HepG2 (cell line): ENCODE data around the gene C2orf80. TPM values are rescaled to one million over a fixed set of nuclear protein-coding genes. Genes with fewer than 3 reads are reported as not detected.
A peak's percentile ranks its signal among the peaks of the same experiment; 100 is the strongest.
"Not testable (repeated sequence)": the region's sequence is repeated elsewhere in the genome, so short reads cannot be mapped to it uniquely, and the experiment has no call there.

ENCODE experiments used
- ATAC-seq: fragments of 200-7000 bp; cut with Tn5 transposase; 3 replicates; pipeline ENCODE4 v1.9.1; 2020; ENCODE audit warnings: mild to moderate bottlenecking, moderate library complexity
- BruUV-seq: library from RNA; stranded (reverse); fragments of 400-500 nt; replicated peaks from 2 replicates; lab custom pipeline; 2021; lab: Mats Ljungman, UMichigan
- CTCF ChIA-PET: fragments of 300-600 bp; formaldehyde crosslinking; extraction: SDS; loops from one replicate; lab custom pipeline; 2021; ENCODE audit warnings: low total read pairs, inconsistent platforms, low intra/inter-chr PET ratio; lab: Yijun Ruan, JAX
- POLR2A ChIA-PET: fragments of 350-600 bp; sonication (Branson Sonifier 250); formaldehyde crosslinking; loops from one replicate; lab custom pipeline; 2020; ENCODE audit warnings: antibody characterized with exemption, inconsistent platforms; lab: Yijun Ruan, JAX
- DNase-seq: peaks from one replicate; pipeline ENCODE4 v3.0.0-alpha.2; 2015; ENCODE audit warnings: low spot score
- FAIRE-seq: peaks from 3 replicates; lab custom pipeline; 2011; peaks lifted over from hg19 to GRCh38; lab: Jason Lieb, UNC
- H2AFZ ChIP-seq: one replicate; pipeline ENCODE4 v1.6.1; 2011; ENCODE audit warnings: low read length, inconsistent platforms
- H3K27ac ChIP-seq: fragments of 300-600 bp; 3 replicates; pipeline ENCODE4 v1.8.0; 2011; ENCODE audit warnings: mixed run types, mild to moderate bottlenecking, mixed read lengths, low read length, inconsistent platforms; ENCODE audit not compliant: insufficient read depth; ENCODE audit errors: extremely low read length
- H3K27me3 ChIP-seq, 2 experiments: fragments of 200-600 bp in 1 of 2; 2 replicates in 1 of 2; 3 replicates in 1 of 2; pipeline versions ENCODE4 v1.6.0 to v1.8.0; 2011; ENCODE audit warnings: low read length in 2 of 2, mild to moderate bottlenecking in 2 of 2, moderate library complexity in 2 of 2, inconsistent platforms in 1 of 2; ENCODE audit not compliant: insufficient read depth in 2 of 2, control insufficient read depth in 1 of 2
- H3K36me3 ChIP-seq, 2 experiments: fragments of 200-600 bp in 1 of 2; replicated peaks in 1 of 2; 2 replicates in 1 of 2; 3 replicates in 1 of 2; pipeline versions ENCODE4 v1.5.1 to v1.8.0; 2011; ENCODE audit warnings: low read length in 2 of 2, inconsistent platforms in 1 of 2; ENCODE audit not compliant: insufficient read depth in 2 of 2, control insufficient read depth in 1 of 2
- H3K4me1 ChIP-seq: 2 replicates; pipeline ENCODE4 v1.5.1; 2012; ENCODE audit warnings: low read length, inconsistent platforms; ENCODE audit not compliant: insufficient read depth
- H3K4me2 ChIP-seq: 2 replicates; pipeline ENCODE4 v1.6.0; 2011; ENCODE audit warnings: low read depth, low read length, inconsistent platforms
- H3K4me3 ChIP-seq, 3 experiments: fragments of 200-600 bp in 1 of 3; sonication (generic), shearing (Covaris generic) in 1 of 3; replicated peaks in 1 of 3; 2 replicates each; pipeline ENCODE4 v1.5.1; 2011 to 2016; ENCODE audit warnings: low read length in 3 of 3, inconsistent platforms in 2 of 3, low read depth in 2 of 3, mild to moderate bottlenecking in 2 of 3, control low read depth in 1 of 3, mixed read lengths in 1 of 3; ENCODE audit not compliant: insufficient read depth in 1 of 3
- H3K79me2 ChIP-seq: one replicate; pipeline ENCODE4 v1.6.1; 2011; ENCODE audit warnings: low read length, inconsistent platforms; ENCODE audit not compliant: insufficient read depth
- H3K9ac ChIP-seq: 2 replicates; pipeline ENCODE4 v1.6.0; 2011; ENCODE audit warnings: mild to moderate bottlenecking, low read depth, low read length, inconsistent platforms; ENCODE audit not compliant: insufficient read depth
- H3K9me3 ChIP-seq: 2 replicates; pipeline ENCODE4 v1.5.1; 2012; ENCODE audit warnings: mild to moderate bottlenecking, low read length
- H4K20me1 ChIP-seq: 2 replicates; pipeline ENCODE4 v1.6.0; 2011; ENCODE audit warnings: inconsistent platforms, mild to moderate bottlenecking, low read length, moderate library complexity; ENCODE audit not compliant: insufficient read depth
- GABPA ChIP-seq, 2 experiments: IDR thresholded peaks; 2 replicates each; pipeline ENCODE4 v1.6.1; 2011 to 2016; ENCODE audit warnings: low read depth in 2 of 2, low read length in 1 of 2, missing biosample characterization in 1 of 2, missing genetic modification characterization in 1 of 2
- NAIF1 ChIP-seq: sonication (generic); formaldehyde crosslinking; IDR thresholded peaks from 2 replicates; pipeline ENCODE4 v1.5.0; 2020; ENCODE audit warnings: mild to moderate bottlenecking, missing genetic modification reagents, borderline replicate concordance
- RNF2 ChIP-seq: fragments of 450-650 bp; conservative IDR thresholded peaks from 2 replicates; pipeline ENCODE4 v1.6.1; 2016; ENCODE audit warnings: low read depth
- SETDB1 ChIP-seq: sonication (generic); formaldehyde crosslinking; IDR thresholded peaks from 2 replicates; pipeline ENCODE4 v1.5.1; 2020; ENCODE audit warnings: missing genetic modification reagents, mild to moderate bottlenecking, borderline replicate concordance
- SP5 ChIP-seq: IDR thresholded peaks from 2 replicates; pipeline ENCODE4 v1.6.1; 2016; ENCODE audit warnings: low read depth, borderline replicate concordance
- TRIM24 ChIP-seq: sonication (generic); formaldehyde crosslinking; IDR thresholded peaks from 2 replicates; pipeline ENCODE4 v1.8.0; 2022; ENCODE audit warnings: mild to moderate bottlenecking, missing genetic modification reagents
- ZMYM4 ChIP-seq: sonication (generic); formaldehyde crosslinking; IDR thresholded peaks from 2 replicates; pipeline ENCODE4 v1.8.1; 2023; ENCODE audit warnings: mild to moderate bottlenecking, missing genetic modification reagents
- ZNF567 ChIP-seq: sonication (generic); formaldehyde crosslinking; IDR thresholded peaks from 2 replicates; pipeline ENCODE4 v1.8.1; 2023; ENCODE audit warnings: mild to moderate bottlenecking, missing genetic modification reagents, borderline replicate concordance
- ZNF670 ChIP-seq: sonication (generic); formaldehyde crosslinking; IDR thresholded peaks from 2 replicates; pipeline ENCODE4 v1.8.0; 2022; ENCODE audit warnings: mild to moderate bottlenecking, missing genetic modification reagents, borderline replicate concordance
- ZNF768 ChIP-seq: sonication (generic); formaldehyde crosslinking; IDR thresholded peaks from 2 replicates; pipeline ENCODE4 v1.4.0; 2020; ENCODE audit warnings: missing genetic modification reagents
- WGBS: methylation state at CpG from one replicate; pipeline ENCODE4 v1.1.6; 2017; ENCODE audit warnings: low lambda C conversion rate; 5-methylcytosine and 5-hydroxymethylcytosine counted together
- in situ Hi-C: cut with HindIII; loops from 2 replicates; pipeline ENCODE4 v1.10.0; 2017; ENCODE audit warnings: low pct_unique_long_range_greater_than_20kb; ENCODE audit not compliant: extremely low pct_ligation_motif_present
- intact Hi-C: fragments of 100-400 bp; cut with micrococcal nuclease; formaldehyde crosslinking; loops from one replicate; pipeline ENCODE4 v1.10.0; 2022; ENCODE audit not compliant: unreplicated experiment
- polyA plus RNA-seq, 8 experiments: library from polyadenylated mRNA; depleted of rRNA in 3 of 8; stranded (reverse) in 7 of 8; unstranded in 1 of 8; fragments of >200 nt; fragmentation: Illumina TruSeq in 4 of 8; extraction: Trizol in 4 of 8; gene quantifications; 2 replicates each; pipeline versions ENCODE4 v1.2.1 to v1.2.3, GENCODE V29; 2011 to 2016; ENCODE audit warnings: low read depth in 4 of 8, missing spikeins in 1 of 8, mixed read lengths in 1 of 8; ENCODE audit not compliant: insufficient read depth in 1 of 8
- total RNA-seq, 5 experiments: library from RNA; depleted of rRNA; stranded (reverse); fragments of >200 nt; fragmentation: Illumina TruSeq; extraction: Trizol; gene quantifications; 2 replicates each; pipeline ENCODE4 v1.2.3, GENCODE V29; 2016; ENCODE audit warnings: low read depth in 1 of 5

Gene C2orf80
- total and polyA plus RNA-seq, 2 of the 13 experiments (the other 11 are each of a cell fraction or from before 2014, with no cell fraction given), result not detected

DNA sequence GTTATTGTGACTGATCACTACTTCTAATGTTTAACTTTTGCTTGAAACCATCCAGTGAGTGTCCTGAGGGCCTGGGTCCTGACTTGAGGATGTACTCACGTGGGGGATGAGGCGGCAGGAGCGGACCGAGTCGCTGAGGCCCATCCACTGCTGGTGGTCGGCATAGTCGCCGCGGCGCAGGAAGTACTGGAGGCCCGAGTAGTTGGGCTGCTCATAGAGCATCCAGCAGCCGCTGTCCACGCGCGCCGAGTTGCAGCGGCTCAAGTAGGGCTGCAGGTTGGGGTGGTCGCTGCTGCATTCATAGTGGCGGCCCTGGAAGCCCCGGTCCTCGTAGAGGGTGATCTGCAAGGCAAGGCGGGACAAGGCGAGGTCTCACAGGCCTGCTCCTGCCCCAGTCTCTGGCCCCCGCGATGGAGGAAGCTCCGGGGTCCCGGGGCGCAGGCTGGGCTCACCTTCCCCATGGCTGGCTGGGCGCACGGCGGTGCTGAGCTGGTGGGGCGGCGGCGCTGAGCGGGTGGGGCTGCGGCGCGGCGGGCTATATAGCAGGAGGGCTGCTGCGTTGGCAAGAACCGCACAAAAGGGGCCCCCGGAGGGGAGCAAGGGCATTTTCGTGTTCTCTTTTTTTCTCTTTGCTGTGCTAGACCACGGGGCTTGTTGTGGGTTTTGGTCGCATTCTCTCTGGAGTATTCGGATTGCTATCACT is 65.7 kb downstream of the C2orf80 start, which contains the start of gene CRYGD:
CRYGD (minus strand) TSS at position 512 of the 703 bp plus-strand sequence; CDS start at position 461, 51 bp downstream.
- peak; percentile 21; the same call in 1 of the 3 replicates for ATAC-seq
- H3K9me3 ChIP-seq, DNase-seq, H3K36me3 ChIP-seq, H3K27me3 ChIP-seq, in situ Hi-C loops, CTCF ChIA-PET, H3K9ac ChIP-seq, H3K27ac ChIP-seq, FAIRE-seq, BruUV-seq, H3K4me3 ChIP-seq, H3K79me2 ChIP-seq, H4K20me1 ChIP-seq, POLR2A ChIA-PET, intact Hi-C loops, H2AFZ ChIP-seq, H3K4me2 ChIP-seq, H3K4me1 ChIP-seq: not testable (repeated sequence)
- peak; percentile 26; the same call in 1 of the 2 replicates for TF ChIP-seq ZNF768 (CRISPR knock-in tag)
- 84% methylated on average over 36 of the region's 46 CpGs for WGBS

DNA sequence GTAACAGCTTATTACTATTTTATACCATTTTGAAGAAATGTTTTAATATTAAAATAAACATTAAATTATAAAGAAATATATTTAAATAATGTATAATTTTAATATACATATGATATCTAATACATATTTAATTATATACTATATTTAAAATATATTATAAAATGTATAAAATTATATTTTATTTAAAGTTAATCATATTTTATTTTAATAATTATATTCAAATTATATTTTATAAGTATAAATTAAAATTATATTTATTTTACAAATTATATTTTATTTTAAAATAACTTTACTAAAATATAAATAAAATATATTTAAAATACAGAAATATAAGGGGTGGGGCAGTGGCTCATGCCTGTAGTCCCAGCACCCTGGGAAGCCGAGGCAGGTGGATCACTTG is 67.6 kb downstream of the C2orf80 start:
- no peak for DNase-seq
- 25% methylated on average over 1 of the region's 1 CpG for WGBS
- Histone ChIP-seq H3K4me1 (peaks cover 17% of the 10 kb centered on the region), H3K4me3 (no peak overlapping the region), H3K27me3 (no peaks in the 10 kb centered on the region), H3K36me3 (no peaks in the 10 kb centered on the region), H3K4me2 (no peak overlapping the region), H4K20me1 (no peaks in the 10 kb centered on the region), H2AFZ (no peak overlapping the region), H3K27ac (no peak overlapping the region), H3K79me2 (no peaks in the 10 kb centered on the region), H3K9me3 (no peaks in the 10 kb centered on the region), H3K9ac (no peak overlapping the region)
- in situ Hi-C loops (no loop called here), intact Hi-C loops (no loop called here)
- FAIRE-seq, result no peak
- ATAC-seq, result no peak
- CTCF ChIA-PET, result no interaction called here
- TF ChIP-seq ZNF567 (CRISPR knock-in tag), result no peak
- TF ChIP-seq ZMYM4 (CRISPR knock-in tag), result no peak
- no peak for TF ChIP-seq TRIM24 (CRISPR knock-in tag)
- TF ChIP-seq GABPA (IDR thresholded peaks at IDR 0.05; ENCODE audit: low read depth, low read length), result no peak
- no peak for TF ChIP-seq GABPA (CRISPR knock-in tag; IDR thresholded peaks at IDR 0.05; ENCODE audit: low read depth)
- no peak for TF ChIP-seq ZNF670 (CRISPR knock-in tag)
- TF ChIP-seq SP5 (CRISPR knock-in tag), result no peak
- TF ChIP-seq NAIF1 (CRISPR knock-in tag), result no peak
- TF ChIP-seq RNF2, result no peak
- no peak for TF ChIP-seq SETDB1 (CRISPR knock-in tag)
- POLR2A ChIA-PET, result no interaction called here
- no TSS peak for BruUV-seq
